ENCODE results near the gene GPR68.
"Not testable (repeated sequence)": the region's sequence is repeated elsewhere in the genome, so short reads cannot be mapped to it uniquely, and the experiment has no call there.

GPR68 gene

GRCh38 chr14:91274796-91275195, 30.3 kb upstream of the GPR68 start:
- in situ Hi-C loops (cut with HindIII; ENCODE audit: low sequenced_read_pairs): loop anchor here (25.0 kb wide), 3 partner anchors 113 to 588 kb away; partner anchors contain the start of gene TC2N

- in situ Hi-C loops (cut with HindIII; ENCODE audit: low sequenced_read_pairs): no loop called here
Measured at GRCh38 chr14:91273885-91274273, 29.4 kb upstream of the GPR68 start.

- in situ Hi-C loops (cut with HindIII; ENCODE audit: low sequenced_read_pairs): no loop called here
Measured at GRCh38 chr14:91273273-91273884, 28.9 kb upstream of the GPR68 start.

GRCh38 chr14:91272341-91273272, 28.1 kb upstream of the GPR68 start:
- in situ Hi-C loops (cut with HindIII; ENCODE audit: low sequenced_read_pairs): no loop called here

- in situ Hi-C loops (cut with HindIII; ENCODE audit: low sequenced_read_pairs): no loop called here
Measured at GRCh38 chr14:91271639-91272038, 27.1 kb upstream of the GPR68 start.

GRCh38 chr14:91270619-91271018, 26.1 kb upstream of the GPR68 start:
- in situ Hi-C loops (cut with HindIII; ENCODE audit: low sequenced_read_pairs): no loop called here

- in situ Hi-C loops (cut with HindIII; ENCODE audit: low sequenced_read_pairs): no loop called here
Measured at GRCh38 chr14:91270188-91270587, 25.7 kb upstream of the GPR68 start.

GRCh38 chr14:91269076-91269991, 24.8 kb upstream of the GPR68 start:
- in situ Hi-C loops (cut with HindIII; ENCODE audit: low sequenced_read_pairs): no loop called here

- in situ Hi-C loops (cut with HindIII; ENCODE audit: low sequenced_read_pairs): no loop called here
Measured at GRCh38 chr14:91267965-91268437, 23.5 kb upstream of the GPR68 start.

GRCh38 chr14:91266276-91266675, 21.8 kb upstream of the GPR68 start:
- in situ Hi-C loops (cut with HindIII; ENCODE audit: low sequenced_read_pairs): not testable (repeated sequence)

- in situ Hi-C loops (cut with HindIII; ENCODE audit: low sequenced_read_pairs): no loop called here
Measured at GRCh38 chr14:91265404-91265803, 20.9 kb upstream of the GPR68 start.

- in situ Hi-C loops (cut with HindIII; ENCODE audit: low sequenced_read_pairs): no loop called here
Measured at GRCh38 chr14:91264151-91265150, 19.9 kb upstream of the GPR68 start.

- in situ Hi-C loops (cut with HindIII; ENCODE audit: low sequenced_read_pairs): no loop called here
Measured at GRCh38 chr14:91263329-91263728, 18.8 kb upstream of the GPR68 start.

GRCh38 chr14:91261986-91262549, 17.6 kb upstream of the GPR68 start:
- in situ Hi-C loops (cut with HindIII; ENCODE audit: low sequenced_read_pairs): no loop called here

GRCh38 chr14:91261115-91261514, 16.6 kb upstream of the GPR68 start:
- in situ Hi-C loops (cut with HindIII; ENCODE audit: low sequenced_read_pairs): no loop called here

- in situ Hi-C loops (cut with HindIII; ENCODE audit: low sequenced_read_pairs): no loop called here
Measured at GRCh38 chr14:91258876-91259275, 14.4 kb upstream of the GPR68 start.

- in situ Hi-C loops (cut with HindIII; ENCODE audit: low sequenced_read_pairs): no loop called here
Measured at GRCh38 chr14:91258011-91258618, 13.6 kb upstream of the GPR68 start.

GRCh38 chr14:91257328-91258010, 13.0 kb upstream of the GPR68 start:
- in situ Hi-C loops (cut with HindIII; ENCODE audit: low sequenced_read_pairs): no loop called here
